Gastrocnemius medialis (tissue), 4 donors: ENCODE measurements around the gene HDGFL2. TPM values are rescaled to one million over a fixed set of nuclear protein-coding genes. Genes with fewer than 3 reads are reported as not detected.
"Not testable (repeated sequence)": the region's sequence is repeated elsewhere in the genome, so short reads cannot be mapped to it uniquely, and the experiment has no call there.

ENCODE experiments used
- ATAC-seq, 2 donors: fragments of 150-250 bp; one replicate each; pipeline ENCODE4 v1.9.1; 2016
- DNase-seq, 2 donors: peaks; one replicate each; pipeline ENCODE4 v3.0.0-alpha.2; 2019
- H3K27ac ChIP-seq, 4 donors: fragments of 200-600 bp; sonication (generic); 1 replicate in 1 of 4; 2 replicates in 3 of 4; pipeline ENCODE4 v1.5.1; 2016 to 2018; ENCODE audit warnings: mild to moderate bottlenecking in 2 of 4, moderate library complexity in 1 of 4
- H3K27me3 ChIP-seq, 3 donors: fragments of 200-600 bp; sonication (generic) in 2 of 3; 1 replicate in 1 of 3; 2 replicates in 2 of 3; pipeline versions ENCODE4 v1.5.1 to v1.6.0; 2016 to 2019; ENCODE audit warnings: mild to moderate bottlenecking in 1 of 3, moderate library complexity in 1 of 3
- H3K36me3 ChIP-seq, 2 donors: fragments of 200-600 bp; sonication (generic) in 1 of 2; one replicate each; pipeline ENCODE4 v1.5.1; 2017 to 2018
- H3K4me1 ChIP-seq, 2 donors: fragments of 200-600 bp; sonication (generic) in 1 of 2; one replicate each; pipeline ENCODE4 v1.5.1; 2016 to 2017; ENCODE audit warnings: mild to moderate bottlenecking in 2 of 2
- H3K4me3 ChIP-seq, 4 donors: fragments of 200-600 bp; sonication (generic) in 3 of 4; 1 replicate in 1 of 4; 2 replicates in 3 of 4; pipeline ENCODE4 v1.5.1; 2016 to 2019; ENCODE audit warnings: mild to moderate bottlenecking in 2 of 4
- H3K9me3 ChIP-seq, 3 donors: fragments of 200-600 bp; sonication (generic) in 2 of 3; 1 replicate in 1 of 3; 2 replicates in 2 of 3; pipeline ENCODE4 v1.5.1; 2016 to 2019
- POLR2A ChIP-seq, 2 donors: fragments of 450-650 bp; IDR thresholded peaks; one replicate each; pipeline ENCODE4 v1.6.1; 2017; ENCODE audit warnings: antibody characterized with exemption in 2 of 2, mild to moderate bottlenecking in 2 of 2, moderate library complexity in 2 of 2
- in situ Hi-C, 4 donors: fragments of 200-750 bp; cut with MboI; loops; one replicate each; pipeline versions ENCODE4 v1.15.0 to v1.8.0; 2017; ENCODE audit warnings: low sequenced_read_pairs in 4 of 4
- intact Hi-C: fragments of 100-400 bp; cut with DNase I; formaldehyde crosslinking; loops from one replicate; pipeline ENCODE4 v1.15.1; 2023; ENCODE audit warnings: low total_unique reads
- total RNA-seq, 4 donors: library from RNA; depleted of rRNA; stranded (reverse); fragments of >200 nt; gene quantifications; one replicate each; pipeline versions ENCODE4 v1.1.0 to v1.2.3, GENCODE V29; 2016
- TF ChIP-seq, protein P1 (sequence below), 5 experiments: fragments of 450-650 bp in 3 of 5; fragments of 200-600 bp in 2 of 5; sonication (generic) in 2 of 5; IDR thresholded peaks in 4 of 5; conservative IDR thresholded peaks in 1 of 5; 1 replicate in 4 of 5; 2 replicates in 1 of 5; pipeline ENCODE4 v1.5.1; 2016 to 2019; ENCODE audit warnings: antibody characterized with exemption in 5 of 5, mild to moderate bottlenecking in 3 of 5, moderate library complexity in 3 of 5

Gene HDGFL2
- total RNA-seq, 4 donors from 2014 or later = 46.5 to 83.2 (median 56.1) TPM

DNA sequence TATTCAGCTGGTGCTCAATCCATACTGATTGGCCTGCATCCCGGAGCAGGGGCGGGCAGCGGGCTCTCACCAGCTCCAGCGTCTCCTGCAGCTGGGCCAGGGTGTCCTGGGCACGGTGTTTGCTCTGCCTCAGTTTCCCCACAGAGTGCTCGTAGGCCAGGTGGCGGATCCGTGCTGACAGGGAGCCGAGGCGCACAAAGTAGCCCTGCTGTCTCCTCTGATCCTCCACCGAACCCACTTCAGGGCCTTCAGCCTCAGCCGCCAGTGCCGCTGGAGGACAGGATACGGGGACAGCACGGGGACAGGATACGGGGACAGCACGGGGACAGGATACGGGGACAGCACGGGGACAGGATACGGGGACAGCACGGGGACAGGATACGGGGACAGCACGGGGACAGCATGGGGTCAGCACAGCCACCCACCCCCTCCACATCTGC, 53.5 kb downstream of the HDGFL2 start:
- TF ChIP-seq, protein P1, sequence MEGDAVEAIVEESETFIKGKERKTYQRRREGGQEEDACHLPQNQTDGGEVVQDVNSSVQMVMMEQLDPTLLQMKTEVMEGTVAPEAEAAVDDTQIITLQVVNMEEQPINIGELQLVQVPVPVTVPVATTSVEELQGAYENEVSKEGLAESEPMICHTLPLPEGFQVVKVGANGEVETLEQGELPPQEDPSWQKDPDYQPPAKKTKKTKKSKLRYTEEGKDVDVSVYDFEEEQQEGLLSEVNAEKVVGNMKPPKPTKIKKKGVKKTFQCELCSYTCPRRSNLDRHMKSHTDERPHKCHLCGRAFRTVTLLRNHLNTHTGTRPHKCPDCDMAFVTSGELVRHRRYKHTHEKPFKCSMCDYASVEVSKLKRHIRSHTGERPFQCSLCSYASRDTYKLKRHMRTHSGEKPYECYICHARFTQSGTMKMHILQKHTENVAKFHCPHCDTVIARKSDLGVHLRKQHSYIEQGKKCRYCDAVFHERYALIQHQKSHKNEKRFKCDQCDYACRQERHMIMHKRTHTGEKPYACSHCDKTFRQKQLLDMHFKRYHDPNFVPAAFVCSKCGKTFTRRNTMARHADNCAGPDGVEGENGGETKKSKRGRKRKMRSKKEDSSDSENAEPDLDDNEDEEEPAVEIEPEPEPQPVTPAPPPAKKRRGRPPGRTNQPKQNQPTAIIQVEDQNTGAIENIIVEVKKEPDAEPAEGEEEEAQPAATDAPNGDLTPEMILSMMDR (IDR thresholded peaks at IDR 0.05 in 4 of 5, conservative IDR thresholded peaks at IDR 0.05 in 1 of 5) = no peak
- TF ChIP-seq POLR2A (IDR thresholded peaks at IDR 0.05) = no peak
- in situ Hi-C loops = no loop called here
- H3K36me3 ChIP-seq = no peaks in the 10 kb centered on the region
- DNase-seq = no peak
- no peak for ATAC-seq
- H3K9me3 ChIP-seq = no peaks in the 10 kb centered on the region
- intact Hi-C loops = no loop called here
- peak overlapping the region in 1 of 4 donors; percentile 22 for H3K27ac ChIP-seq
- H3K4me1 ChIP-seq = no peaks in the 10 kb centered on the region
- no peaks in the 10 kb centered on the region for H3K27me3 ChIP-seq
- no peak overlapping the region for H3K4me3 ChIP-seq

DNA sequence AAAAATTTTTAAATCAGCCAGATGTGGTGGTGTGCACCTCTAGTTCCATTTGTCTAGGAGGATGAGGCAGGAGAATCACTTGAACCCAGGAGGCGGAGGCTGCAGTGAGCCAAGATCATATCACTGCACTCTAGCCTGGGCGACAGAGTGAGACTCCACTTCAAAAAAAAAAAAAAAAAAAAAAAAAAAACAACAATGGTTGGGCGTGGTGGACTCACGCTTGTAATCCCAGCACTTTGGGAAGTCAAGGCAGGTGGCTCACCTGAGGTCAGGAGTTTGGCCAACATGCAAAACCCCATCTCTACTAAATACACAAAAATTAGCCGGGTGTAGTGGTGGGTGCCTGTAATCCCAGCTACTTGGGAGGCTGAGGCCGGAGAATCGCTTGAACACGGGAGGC, 55.3 kb downstream of the HDGFL2 start:
- DNase-seq, H3K4me3 ChIP-seq, H3K9me3 ChIP-seq, in situ Hi-C loops, intact Hi-C loops, H3K27ac ChIP-seq, ATAC-seq, H3K36me3 ChIP-seq, H3K27me3 ChIP-seq: not testable (repeated sequence)
- peaks cover 0 to 11% of the 10 kb centered on the region in 2 donors for H3K4me1 ChIP-seq

DNA sequence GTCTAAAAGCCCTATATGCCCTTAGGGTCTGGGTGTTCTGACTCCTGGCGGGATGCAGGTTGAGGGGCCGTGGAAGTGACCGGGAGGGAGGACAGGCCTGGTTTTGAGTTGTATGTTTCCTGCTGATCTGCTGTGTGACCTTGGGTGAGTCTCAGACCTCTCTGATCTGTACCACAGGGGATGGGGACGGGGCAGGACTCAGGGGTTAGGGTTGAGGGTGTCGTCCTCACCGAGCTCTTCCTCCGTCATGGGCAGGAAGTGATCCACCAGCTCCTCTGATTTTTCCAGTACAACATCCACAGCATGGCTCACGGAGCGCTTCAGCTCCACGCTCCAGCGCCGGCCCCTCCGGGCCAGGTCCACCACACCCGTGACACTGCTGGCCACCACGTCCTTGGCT, 56.7 kb downstream of the HDGFL2 start:
- peak overlapping the region in 2 of 4 donors; percentile 10 to 26 for H3K27ac ChIP-seq
- TF ChIP-seq, protein P1 (IDR thresholded peaks at IDR 0.05 in 4 of 5, conservative IDR thresholded peaks at IDR 0.05 in 1 of 5) = no peak
- no peak for TF ChIP-seq POLR2A (IDR thresholded peaks at IDR 0.05)
- no peak for DNase-seq
- peaks cover 0 to 11% of the 10 kb centered on the region in 2 donors for H3K4me1 ChIP-seq
- H3K9me3 ChIP-seq = no peaks in the 10 kb centered on the region
- intact Hi-C loops = no loop called here
- no peak overlapping the region for H3K4me3 ChIP-seq
- ATAC-seq = no peak
- H3K27me3 ChIP-seq = no peaks in the 10 kb centered on the region
- H3K36me3 ChIP-seq = no peaks in the 10 kb centered on the region
- in situ Hi-C loops = no loop called here

DNA sequence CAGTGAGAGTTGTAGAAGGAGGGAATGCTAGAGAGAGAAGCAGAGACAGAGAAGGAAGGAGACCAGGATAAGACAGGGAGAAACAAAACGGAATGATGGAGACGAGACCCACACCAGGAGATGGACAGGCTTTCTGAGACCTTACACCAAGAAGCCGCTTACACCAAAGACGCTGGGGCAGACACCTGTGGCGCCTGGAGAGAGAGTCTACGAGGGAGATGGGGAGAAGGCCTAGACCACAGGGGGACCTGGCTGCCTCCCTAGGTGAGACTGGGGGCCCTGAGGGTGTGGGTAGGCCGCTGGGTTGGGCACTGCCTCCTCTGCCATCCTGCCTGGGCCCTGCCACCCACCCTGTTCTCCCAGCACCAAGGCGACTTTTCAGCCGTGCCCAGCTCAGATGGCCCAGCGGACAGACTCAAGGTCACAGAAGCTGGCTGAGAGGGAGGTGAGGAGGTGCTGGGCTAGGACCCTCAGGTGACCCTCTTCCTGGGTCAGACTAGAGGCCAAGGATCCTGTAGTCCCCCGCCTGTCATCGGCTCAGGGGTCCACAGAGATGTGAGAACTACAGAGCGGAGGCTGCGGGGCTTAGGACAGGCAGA, 57.9 kb downstream of the HDGFL2 start:
- in situ Hi-C loops = no loop called here
- intact Hi-C loops = loop anchor here (10.0 kb wide), 2 partner anchors 265 to 445 kb away; partner anchors contain the start of gene FEM1A

DNA sequence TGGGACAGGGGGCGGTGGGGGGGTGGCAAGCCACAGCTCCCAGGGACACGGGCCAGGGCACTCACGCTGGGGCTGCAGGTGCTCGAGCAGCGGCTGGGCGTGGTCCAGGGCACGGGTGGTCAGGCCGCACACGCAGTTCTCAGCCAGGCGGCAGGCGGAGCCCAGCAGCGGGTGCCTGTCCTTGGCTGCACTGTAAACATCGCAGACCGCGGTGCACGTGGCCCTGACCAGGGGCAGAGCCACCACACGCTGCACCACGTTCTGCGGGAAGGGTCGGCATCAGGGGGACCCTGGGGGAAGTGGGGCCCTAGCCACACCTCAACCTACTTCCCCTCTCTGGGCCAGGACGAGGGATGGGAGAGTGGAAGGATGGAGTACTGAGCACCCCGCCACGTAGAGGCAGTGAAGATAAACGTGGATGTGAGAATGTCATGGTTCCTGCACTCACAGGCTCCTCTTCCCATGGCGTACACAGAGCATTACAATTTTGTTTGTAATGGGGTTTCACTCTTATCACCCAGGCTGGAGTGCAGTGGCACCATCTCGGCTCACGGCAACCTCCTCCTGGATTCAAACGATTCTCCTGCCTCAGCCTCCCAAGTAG, 59.6 kb downstream of the HDGFL2 start:
- Histone ChIP-seq H3K4me3 (no peak overlapping the region), H3K4me1 (peaks cover 21 to 26% of the 10 kb centered on the region in 2 donors), H3K36me3 (no peaks in the 10 kb centered on the region), H3K27ac (peak overlapping the region; percentile 89 to 98 (median 92)), H3K27me3 (no peaks in the 10 kb centered on the region), H3K9me3 (no peaks in the 10 kb centered on the region)
- DNase-seq (peak; percentile 77 to 78), ATAC-seq (peak; percentile 2 to 10)
- peak; percentile 37 to 63 for TF ChIP-seq POLR2A (IDR thresholded peaks at IDR 0.05)
- TF ChIP-seq, protein P1 (IDR thresholded peaks at IDR 0.05 in 4 of 5, conservative IDR thresholded peaks at IDR 0.05 in 1 of 5) = no peak
- intact Hi-C loops (loop anchor here (10.0 kb wide), 2 partner anchors 263 to 443 kb away; partner anchors contain the start of gene FEM1A), in situ Hi-C loops (no loop called here)

More for the DNA sequence above, 57.9 kb downstream of the HDGFL2 start:
- no peak for TF ChIP-seq POLR2A (IDR thresholded peaks at IDR 0.05)
- TF ChIP-seq, protein P1 (IDR thresholded peaks at IDR 0.05 in 4 of 5, conservative IDR thresholded peaks at IDR 0.05 in 1 of 5) = no peak
- H3K27me3 ChIP-seq = no peaks in the 10 kb centered on the region
- H3K36me3 ChIP-seq = no peaks in the 10 kb centered on the region
- DNase-seq (no peak), ATAC-seq (no peak)
- H3K4me1 ChIP-seq = peaks cover 7 to 11% of the 10 kb centered on the region in 2 donors
- peak overlapping the region; percentile 89 to 98 (median 92) for H3K27ac ChIP-seq
- no peaks in the 10 kb centered on the region for H3K9me3 ChIP-seq
- no peak overlapping the region for H3K4me3 ChIP-seq
